ENCODE data around the gene RAD21L1. TPM values are rescaled to one million over a fixed set of nuclear protein-coding genes. Genes with fewer than 3 reads are reported as not detected.
"Not testable (repeated sequence)": the region's sequence is repeated elsewhere in the genome, so short reads cannot be mapped to it uniquely, and the experiment has no call there.

The RAD21L1 gene
- total RNA-seq, 1 donor from 2014 or later: not detected

- Mint-ChIP-seq H3K36me3 (no peaks in the 10 kb centered on the region), H3K27me3 (ENCODE audit: low read depth) (peaks cover 72% of the 10 kb centered on the region), H3K27ac (no peak overlapping the region), H3K4me3 (no peak overlapping the region), H3K9me3 (no peaks in the 10 kb centered on the region), H3K4me1 (no peaks in the 10 kb centered on the region)
- no peak for TF ChIP-seq CTCF (IDR thresholded peaks at IDR 0.05; ENCODE audit: unreplicated experiment)
- DNase-seq (ENCODE audit: low spot score in 2 of 2, unreplicated experiment in 2 of 2): no peak
Measured at GRCh38 chr20:1210501-1210900, 15.3 kb upstream of the RAD21L1 start.

- no peak for TF ChIP-seq CTCF (IDR thresholded peaks at IDR 0.05; ENCODE audit: unreplicated experiment)
- Mint-ChIP-seq H3K27me3 (ENCODE audit: low read depth) (peaks cover 74% of the 10 kb centered on the region), H3K4me1 (no peaks in the 10 kb centered on the region), H3K27ac (no peak overlapping the region), H3K9me3 (no peaks in the 10 kb centered on the region), H3K4me3 (no peak overlapping the region), H3K36me3 (no peaks in the 10 kb centered on the region)
- DNase-seq (ENCODE audit: low spot score in 2 of 2, unreplicated experiment in 2 of 2): no peak
Measured at GRCh38 chr20:1212023-1212422, 13.8 kb upstream of the RAD21L1 start.

GRCh38 chr20:1212607-1213396 is 13.0 kb upstream of the RAD21L1 start:
- H3K4me3 Mint-ChIP-seq: no peak overlapping the region

GRCh38 chr20:1214838-1215261 is 11.0 kb upstream of the RAD21L1 start:
- no peak for TF ChIP-seq CTCF (IDR thresholded peaks at IDR 0.05; ENCODE audit: unreplicated experiment)
- Mint-ChIP-seq H3K27me3 (ENCODE audit: low read depth) (peaks cover 70% of the 10 kb centered on the region), H3K27ac (no peak overlapping the region), H3K9me3 (peaks cover 4% of the 10 kb centered on the region), H3K4me3 (no peak overlapping the region), H3K36me3 (no peaks in the 10 kb centered on the region), H3K4me1 (no peaks in the 10 kb centered on the region)
- no peak for DNase-seq (ENCODE audit: low spot score in 2 of 2, unreplicated experiment in 2 of 2)

More at GRCh38 chr20:1212607-1213396, 13.0 kb upstream of the RAD21L1 start:
- peak; percentile 76 for TF ChIP-seq CTCF (IDR thresholded peaks at IDR 0.05; ENCODE audit: unreplicated experiment)
- Mint-ChIP-seq H3K9me3 (peaks cover under 1% of the 10 kb centered on the region), H3K27me3 (ENCODE audit: low read depth) (peaks cover 69% of the 10 kb centered on the region), H3K27ac (no peak overlapping the region), H3K4me1 (no peaks in the 10 kb centered on the region), H3K36me3 (no peaks in the 10 kb centered on the region)
- DNase-seq (ENCODE audit: low spot score in 2 of 2, unreplicated experiment in 2 of 2): peak; percentile 45 to 63

- Mint-ChIP-seq H3K9me3 (peaks cover 4% of the 10 kb centered on the region), H3K36me3 (no peaks in the 10 kb centered on the region), H3K4me3 (no peak overlapping the region), H3K4me1 (no peaks in the 10 kb centered on the region), H3K27ac (no peak overlapping the region), H3K27me3 (ENCODE audit: low read depth) (peaks cover 70% of the 10 kb centered on the region)
- no peak for DNase-seq (ENCODE audit: low spot score in 2 of 2, unreplicated experiment in 2 of 2)
- no peak for TF ChIP-seq CTCF (IDR thresholded peaks at IDR 0.05; ENCODE audit: unreplicated experiment)
Measured at GRCh38 chr20:1215386-1216170, 10.3 kb upstream of the RAD21L1 start.

- not testable (repeated sequence) for H3K4me1 Mint-ChIP-seq; H3K4me3 Mint-ChIP-seq; DNase-seq (ENCODE audit: low spot score in 2 of 2, unreplicated experiment in 2 of 2); H3K36me3 Mint-ChIP-seq; H3K9me3 Mint-ChIP-seq; H3K27ac Mint-ChIP-seq
- H3K27me3 Mint-ChIP-seq (ENCODE audit: low read depth): peaks cover 72% of the 10 kb centered on the region
Measured at GRCh38 chr20:1216527-1217427, 9.1 kb upstream of the RAD21L1 start.

- not testable (repeated sequence) for H3K36me3 Mint-ChIP-seq; H3K27ac Mint-ChIP-seq; H3K4me1 Mint-ChIP-seq; H3K4me3 Mint-ChIP-seq; H3K9me3 Mint-ChIP-seq; DNase-seq (ENCODE audit: low spot score in 2 of 2, unreplicated experiment in 2 of 2)
- H3K27me3 Mint-ChIP-seq (ENCODE audit: low read depth): peaks cover 61% of the 10 kb centered on the region
Measured at GRCh38 chr20:1222750-1223149, 3.1 kb upstream of the RAD21L1 start.

Measured in mesothelial cell of epicardium (in vitro differentiated cells).